Subcutaneous abdominal adipose tissue (tissue), 5 donors: Measurements from ENCODE around the gene SOS1.

ENCODE experiments used
- H3K27ac ChIP-seq: one replicate; pipeline ENCODE4 v1.7.0; 2013; ENCODE audit warnings: low read depth, mild to moderate bottlenecking, inconsistent platforms, low read length, moderate library complexity
- H3K27me3 ChIP-seq, 5 donors: one replicate each; pipeline ENCODE4 v1.7.0; 2013; ENCODE audit warnings: low read length in 5 of 5, inconsistent platforms in 1 of 5; ENCODE audit not compliant: control insufficient read depth in 5 of 5, insufficient read depth in 4 of 5
- H3K36me3 ChIP-seq, 5 donors: one replicate each; pipeline ENCODE4 v1.7.0; 2013; ENCODE audit warnings: low read length in 5 of 5; ENCODE audit not compliant: control insufficient read depth in 5 of 5, insufficient read depth in 5 of 5
- H3K4me1 ChIP-seq, 5 donors: one replicate each; pipeline ENCODE4 v1.7.0; 2013; ENCODE audit warnings: low read length in 5 of 5, mild to moderate bottlenecking in 3 of 5, moderate library complexity in 1 of 5; ENCODE audit not compliant: control insufficient read depth in 5 of 5, insufficient read depth in 5 of 5
- H3K4me3 ChIP-seq, 5 donors: one replicate each; pipeline ENCODE4 v1.7.0; 2013; ENCODE audit warnings: low read length in 5 of 5, low read depth in 1 of 5
- H3K9ac ChIP-seq, 5 donors: one replicate each; pipeline ENCODE4 v1.7.0; 2013; ENCODE audit warnings: low read length in 5 of 5, mild to moderate bottlenecking in 4 of 5, moderate library complexity in 3 of 5
- H3K9me3 ChIP-seq, 5 donors: one replicate each; pipeline ENCODE4 v1.7.0; 2013; ENCODE audit warnings: low read length in 5 of 5; ENCODE audit not compliant: control insufficient read depth in 5 of 5
- donor health status: healthy.
- donor health status: healthy.
- donor health status: healthy.
- donor health status: healthy.
- donor health status: healthy.

The SOS1 gene

GRCh38 chr2:38982498-38982897 lies 138.4 kb downstream of the SOS1 start:
- no peak overlapping the region for H3K9ac ChIP-seq
- H3K27ac ChIP-seq = no peak overlapping the region
- H3K4me1 ChIP-seq = no peaks in the 10 kb centered on the region
- H3K4me3 ChIP-seq = no peak overlapping the region
- no peaks in the 10 kb centered on the region for H3K27me3 ChIP-seq
- no peaks in the 10 kb centered on the region for H3K9me3 ChIP-seq
- peaks cover 22 to 45% (median 39%) of the 10 kb centered on the region in 5 donors for H3K36me3 ChIP-seq

DNA sequence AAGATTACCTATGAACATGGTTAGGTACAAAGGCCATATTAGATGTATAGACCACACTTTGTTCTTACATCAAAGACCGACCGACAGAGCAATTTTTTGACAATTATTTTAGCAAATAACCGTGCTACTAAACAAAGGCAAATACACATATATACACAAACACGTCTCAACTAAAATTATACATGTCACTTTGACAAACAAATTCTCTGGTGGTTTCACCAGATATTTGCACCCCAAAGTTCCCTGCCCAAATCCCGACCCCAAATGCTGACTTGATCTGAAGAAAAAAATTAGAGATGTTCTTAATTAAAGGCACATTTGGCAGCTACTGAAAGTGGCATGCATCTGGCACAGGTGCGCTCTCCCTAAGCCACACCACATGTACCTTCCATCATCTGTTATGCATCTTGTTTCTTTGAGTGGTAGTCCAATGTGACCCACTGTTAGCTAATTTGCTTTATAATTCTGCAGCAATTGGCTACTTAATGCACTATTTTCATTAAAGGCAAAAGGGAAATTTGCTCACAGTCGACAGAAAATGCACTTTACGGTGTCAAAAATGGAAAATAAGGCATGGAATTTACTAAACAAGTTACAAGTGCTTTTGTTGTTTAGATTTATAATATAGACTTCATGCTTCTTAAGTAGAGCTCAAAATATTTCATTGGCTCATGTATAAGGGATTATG lies 139.0 kb downstream of the SOS1 start:
- H3K9ac ChIP-seq = no peak overlapping the region
- H3K36me3 ChIP-seq = peaks cover 22 to 42% (median 32%) of the 10 kb centered on the region in 5 donors
- H3K27me3 ChIP-seq = no peaks in the 10 kb centered on the region
- no peak overlapping the region for H3K27ac ChIP-seq
- H3K9me3 ChIP-seq = no peaks in the 10 kb centered on the region
- H3K4me1 ChIP-seq = no peaks in the 10 kb centered on the region
- H3K4me3 ChIP-seq = no peak overlapping the region

- Histone ChIP-seq H3K9me3 (no peaks in the 10 kb centered on the region), H3K27me3 (no peaks in the 10 kb centered on the region), H3K4me1 (no peaks in the 10 kb centered on the region), H3K4me3 (no peak overlapping the region), H3K27ac (no peak overlapping the region), H3K9ac (no peak overlapping the region), H3K36me3 (peaks cover 22 to 42% (median 29%) of the 10 kb centered on the region in 5 donors)
Observed at GRCh38 chr2:38981003-38981669, 139.7 kb downstream of the SOS1 start.

DNA sequence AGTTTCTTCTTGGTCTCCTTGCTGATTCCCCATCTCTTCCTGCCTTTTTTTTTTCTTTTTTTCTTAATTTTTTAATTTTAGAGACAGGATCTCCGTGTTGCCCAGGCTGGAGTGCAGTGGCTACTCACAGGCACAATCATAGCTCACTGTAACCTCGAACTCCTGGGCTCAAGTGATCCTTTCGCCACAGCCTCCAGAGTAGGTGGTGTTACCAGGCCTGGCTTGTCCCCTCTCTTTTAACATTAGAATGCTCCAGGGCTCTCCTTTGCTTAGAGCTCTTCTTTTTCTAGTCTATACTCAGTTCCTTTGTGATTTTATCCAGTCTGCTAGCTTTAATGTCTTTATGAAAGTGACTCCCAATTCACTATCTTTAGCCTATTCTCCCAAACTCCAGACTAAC lies 141.9 kb downstream of the SOS1 start:
- peaks cover 3 to 19% (median 7%) of the 10 kb centered on the region in 5 donors for H3K36me3 ChIP-seq
- H3K9ac ChIP-seq = no peak overlapping the region
- no peak overlapping the region for H3K27ac ChIP-seq
- no peak overlapping the region for H3K4me3 ChIP-seq
- peaks cover 0 to 17% (median 5%) of the 10 kb centered on the region in 5 donors for H3K4me1 ChIP-seq
- H3K9me3 ChIP-seq = no peaks in the 10 kb centered on the region
- H3K27me3 ChIP-seq = no peaks in the 10 kb centered on the region

DNA sequence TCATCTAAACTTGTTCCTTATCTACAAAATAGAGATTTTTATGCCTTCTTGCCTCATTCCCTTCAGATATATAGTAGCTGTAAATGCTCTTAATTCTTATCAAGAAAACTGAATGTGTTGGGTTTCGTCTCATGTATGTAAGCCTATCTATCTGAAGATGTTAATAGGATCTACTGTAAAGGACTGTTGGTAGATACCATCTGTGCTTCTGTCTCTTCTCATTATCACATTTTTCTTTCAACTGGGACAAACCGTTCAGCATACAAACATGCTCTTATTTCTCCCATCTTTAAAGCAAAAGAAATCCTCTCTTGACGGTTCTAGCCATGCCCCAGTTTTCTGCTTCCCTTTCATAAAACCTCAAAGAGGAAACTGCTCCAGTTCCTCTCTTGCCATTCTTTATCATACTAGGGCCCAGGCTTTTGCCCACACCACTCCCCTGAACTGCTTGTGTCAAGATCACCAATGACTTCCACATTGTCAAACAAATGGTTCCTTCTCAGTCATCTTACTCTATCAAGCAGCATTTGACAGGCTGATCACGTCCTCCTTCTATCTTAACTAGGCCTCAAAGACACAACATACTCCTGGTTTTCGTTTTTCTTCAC lies 142.5 kb downstream of the SOS1 start:
- Histone ChIP-seq H3K27ac (no peak overlapping the region), H3K9ac (no peak overlapping the region), H3K4me3 (no peak overlapping the region), H3K36me3 (peaks cover 0 to 14% (median 2%) of the 10 kb centered on the region in 5 donors), H3K27me3 (no peaks in the 10 kb centered on the region), H3K4me1 (peaks cover 0 to 17% (median 5%) of the 10 kb centered on the region in 5 donors), H3K9me3 (no peaks in the 10 kb centered on the region)

- Histone ChIP-seq H3K36me3 (peaks cover 0 to 12% (median 0%) of the 10 kb centered on the region in 5 donors), H3K27ac (no peak overlapping the region), H3K4me3 (no peak overlapping the region), H3K4me1 (peaks cover 0 to 24% (median 8%) of the 10 kb centered on the region in 5 donors), H3K9me3 (no peaks in the 10 kb centered on the region), H3K27me3 (no peaks in the 10 kb centered on the region), H3K9ac (no peak overlapping the region)
Observed at GRCh38 chr2:38977047-38977446, 143.8 kb downstream of the SOS1 start.

DNA sequence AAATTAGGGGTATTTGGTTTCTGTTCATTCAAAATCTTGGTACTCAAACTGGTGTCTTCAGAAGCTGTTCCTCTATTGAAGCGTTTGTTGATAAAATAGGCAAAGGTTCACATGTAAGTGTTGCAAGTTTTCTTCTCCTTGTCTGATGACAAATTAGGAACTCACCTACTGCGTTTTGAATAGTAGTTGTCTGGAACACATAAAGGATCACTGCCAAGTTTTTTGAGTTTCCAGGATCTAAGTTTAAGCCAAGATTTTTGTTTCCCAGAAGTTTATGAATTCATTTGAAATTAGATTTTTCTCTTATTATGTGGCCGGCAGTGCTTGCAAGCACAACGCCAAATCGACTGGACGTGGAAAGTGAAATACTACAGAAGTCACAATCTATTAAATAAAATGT lies 145.8 kb downstream of the SOS1 start:
- no peak overlapping the region for H3K9ac ChIP-seq
- H3K4me1 ChIP-seq = peaks cover 0 to 24% (median 8%) of the 10 kb centered on the region in 5 donors
- no peaks in the 10 kb centered on the region for H3K9me3 ChIP-seq
- H3K27ac ChIP-seq = peak overlapping the region; percentile 32
- H3K36me3 ChIP-seq = peaks cover 0 to 7% (median 0%) of the 10 kb centered on the region in 5 donors
- H3K4me3 ChIP-seq = no peak overlapping the region
- H3K27me3 ChIP-seq = no peaks in the 10 kb centered on the region

DNA sequence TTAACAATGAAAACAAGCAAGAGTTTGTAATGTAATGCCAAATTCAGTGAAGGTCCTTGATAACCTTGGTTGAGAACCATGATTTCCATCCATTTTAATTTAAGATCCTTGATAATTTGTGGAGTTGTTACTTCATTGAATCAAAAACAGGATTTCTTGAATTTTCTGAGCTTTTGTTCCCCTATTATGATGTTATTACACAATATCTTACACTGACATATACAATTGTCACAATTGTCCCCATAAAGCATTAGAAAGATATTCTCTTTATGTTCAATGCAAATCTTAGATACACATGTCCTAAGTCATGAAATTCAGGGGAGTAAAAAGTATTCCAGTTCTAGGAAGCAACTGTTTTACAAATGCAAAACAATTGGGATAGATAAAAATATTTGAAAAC lies 147.6 kb downstream of the SOS1 start:
- no peaks in the 10 kb centered on the region for H3K27me3 ChIP-seq
- no peak overlapping the region for H3K4me3 ChIP-seq
- H3K9ac ChIP-seq = no peak overlapping the region
- H3K36me3 ChIP-seq = peaks cover 0 to 7% (median 0%) of the 10 kb centered on the region in 5 donors
- H3K9me3 ChIP-seq = no peaks in the 10 kb centered on the region
- no peak overlapping the region for H3K27ac ChIP-seq
- H3K4me1 ChIP-seq = peaks cover 0 to 24% (median 8%) of the 10 kb centered on the region in 5 donors

DNA sequence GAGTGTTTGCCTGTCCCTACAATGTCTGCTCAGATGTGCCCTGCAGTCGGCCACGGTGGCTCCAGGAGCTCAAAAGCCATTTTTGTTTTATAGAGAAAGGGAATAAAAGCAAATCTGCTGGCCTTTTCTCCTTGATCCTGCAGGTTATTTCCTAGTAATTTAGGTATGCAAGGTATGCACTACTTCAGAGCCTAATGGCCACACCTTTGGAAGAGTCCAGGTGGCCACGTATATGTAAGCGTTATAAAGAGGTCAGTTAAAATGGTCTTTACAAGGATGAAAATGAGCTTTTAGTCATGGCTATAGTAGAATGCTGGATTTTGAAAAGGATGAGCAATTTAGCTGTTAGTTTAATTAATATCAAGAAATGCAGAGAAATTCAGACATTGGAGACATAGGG lies 149.5 kb downstream of the SOS1 start:
- H3K9me3 ChIP-seq = no peaks in the 10 kb centered on the region
- no peak overlapping the region for H3K27ac ChIP-seq
- H3K9ac ChIP-seq = no peak overlapping the region
- no peaks in the 10 kb centered on the region for H3K27me3 ChIP-seq
- H3K4me3 ChIP-seq = no peak overlapping the region
- peaks cover 0 to 24% (median 8%) of the 10 kb centered on the region in 5 donors for H3K4me1 ChIP-seq
- H3K36me3 ChIP-seq = no peaks in the 10 kb centered on the region

- no peaks in the 10 kb centered on the region for H3K36me3 ChIP-seq
- H3K4me1 ChIP-seq = peaks cover 0 to 10% (median 2%) of the 10 kb centered on the region in 5 donors
- no peaks in the 10 kb centered on the region for H3K27me3 ChIP-seq
- H3K9me3 ChIP-seq = no peaks in the 10 kb centered on the region
- no peak overlapping the region for H3K4me3 ChIP-seq
- H3K9ac ChIP-seq = no peak overlapping the region
- H3K27ac ChIP-seq = no peak overlapping the region
Observed at GRCh38 chr2:38968021-38968420, 152.8 kb downstream of the SOS1 start.
